ENCODE results near the gene VTA1. TPM values are rescaled to one million over a fixed set of nuclear protein-coding genes. Genes with fewer than 3 reads are reported as not detected.

The VTA1 gene
- total and polyA plus RNA-seq, 2 of the 4 experiments (the other 2 are of a cell fraction) = 60.9 to 120 TPM

DNA sequence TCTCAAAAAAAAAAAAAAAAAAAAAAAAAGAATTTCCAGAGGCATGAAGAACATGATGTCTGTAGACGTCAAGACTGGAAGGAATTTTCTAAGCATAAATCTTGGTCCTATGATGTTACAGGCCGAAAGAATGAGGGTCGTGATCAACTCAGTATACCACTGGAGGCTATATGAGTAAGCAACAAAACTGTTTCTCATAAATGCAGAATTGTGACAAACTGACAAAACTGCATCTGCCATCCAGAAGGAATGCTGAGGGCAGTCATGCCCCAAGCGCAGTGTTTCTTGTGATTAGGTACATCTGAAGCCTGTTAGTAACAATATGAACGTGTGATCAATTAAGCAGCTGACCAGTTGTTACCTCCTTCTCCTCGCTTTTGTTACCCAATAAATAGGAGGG lies 111.2 kb downstream of the VTA1 start:
- Histone ChIP-seq H2BK5ac (ENCODE audit: low read depth, low read length, poor library complexity, severe bottlenecking) (no peak overlapping the region), H3K4me3 (ENCODE audit: insufficient read depth, low read depth, low read length) (no peak overlapping the region), H2AK5ac (ENCODE audit: low read depth, low read length) (no peak overlapping the region), H3K27ac (ENCODE audit: insufficient read depth, low read length) (no peak overlapping the region), H3K4me1 (ENCODE audit: control insufficient read depth, insufficient read depth, low read length) (peaks cover 3% of the 10 kb centered on the region; the same call in 1 of the 2 replicates), H3K4ac (ENCODE audit: low read depth, low read length) (no peak overlapping the region), H4K20me1 (ENCODE audit: insufficient read depth, low read length) (no peaks in the 10 kb centered on the region), H3K23ac (ENCODE audit: low read depth, low read length) (no peak overlapping the region), H2AK9ac (replicated peaks; ENCODE audit: low read depth, low read length, poor library complexity) (no peak overlapping the region), H3K14ac (replicated peaks; ENCODE audit: low read depth, low read length) (no peak overlapping the region), H4K5ac (ENCODE audit: low read depth, low read length) (no peak overlapping the region), H3K36me3 (ENCODE audit: control insufficient read depth, insufficient read depth, low read length) (no peaks in the 10 kb centered on the region), H4K91ac (ENCODE audit: insufficient read depth, low read depth, low read length) (no peak overlapping the region), H3K9me3 (ENCODE audit: control insufficient read depth, insufficient read depth, low read length) (peaks cover 3% of the 10 kb centered on the region; the same call in 1 of the 2 replicates), H2BK120ac (ENCODE audit: low read depth, low read length) (no peak overlapping the region), H3K18ac (ENCODE audit: low read depth, low read length) (no peak overlapping the region), H3K4me2 (ENCODE audit: low read depth, low read length) (no peak overlapping the region), H3K9me1 (ENCODE audit: insufficient read depth, low read length) (no peaks in the 10 kb centered on the region), H3K79me1 (ENCODE audit: low read depth in 1 of 2, low read length in 2 of 2) (no peaks in the 10 kb centered on the region), H3K56ac (ENCODE audit: extremely low read depth, insufficient read depth, low read length) (no peak overlapping the region), H2BK20ac (ENCODE audit: low read depth, low read length) (no peak overlapping the region), H3K9ac (ENCODE audit: low read depth, low read length) (no peak overlapping the region), H2BK15ac (ENCODE audit: low read depth, low read length) (no peak overlapping the region), H3K27me3 (ENCODE audit: control insufficient read depth, insufficient read depth, low read length) (no peaks in the 10 kb centered on the region), H4K8ac (ENCODE audit: low read depth in 2 of 2, low read length in 2 of 2) (no peak overlapping the region), H2AFZ (replicated peaks; ENCODE audit: low read length, poor library complexity) (no peak overlapping the region)
- in situ Hi-C loops (cut with MboI; ENCODE audit: low sequenced_read_pairs) = no loop called here
- no CpG with 5 or more reads among the region's 6 CpGs for WGBS, 2 experiments (ENCODE audit: extremely low coverage in 2 of 2, insufficient read length in 1 of 2)
- DNase-seq (no peak), ATAC-seq (ENCODE audit: low read depth) (no peak)
- BruUV-seq (replicated peaks) = no TSS peak
- no peak for TF ChIP-seq MAZ (IDR thresholded peaks at IDR 0.05; ENCODE audit: borderline replicate concordance, low read depth, low read length)
- TF ChIP-seq NFE2L2 (IDR thresholded peaks at IDR 0.05; ENCODE audit: low read depth, low read length) = no peak
- TF ChIP-seq BHLHE40 (IDR thresholded peaks at IDR 0.05; ENCODE audit: low read depth, low read length) = no peak
- no peak for TF ChIP-seq FOS (IDR thresholded peaks at IDR 0.05; ENCODE audit: low read depth, low read length)
- no peak for TF ChIP-seq RFX5 (IDR thresholded peaks at IDR 0.05; ENCODE audit: low read depth, low read length)
- no peak for TF ChIP-seq POLR2A (IDR thresholded peaks at IDR 0.05; ENCODE audit: low read depth, low read length)
- TF ChIP-seq MXI1 (IDR thresholded peaks at IDR 0.05; ENCODE audit: borderline replicate concordance, low read depth, low read length) = no peak
- no peak for TF ChIP-seq SMC3 (IDR thresholded peaks at IDR 0.05; ENCODE audit: low read depth, low read length)
- TF ChIP-seq RAD21 (IDR thresholded peaks at IDR 0.05; ENCODE audit: low read length) = no peak
- no peak for TF ChIP-seq CHD1 (IDR thresholded peaks at IDR 0.05; ENCODE audit: low read depth, low read length)
- TF ChIP-seq, protein P1, sequence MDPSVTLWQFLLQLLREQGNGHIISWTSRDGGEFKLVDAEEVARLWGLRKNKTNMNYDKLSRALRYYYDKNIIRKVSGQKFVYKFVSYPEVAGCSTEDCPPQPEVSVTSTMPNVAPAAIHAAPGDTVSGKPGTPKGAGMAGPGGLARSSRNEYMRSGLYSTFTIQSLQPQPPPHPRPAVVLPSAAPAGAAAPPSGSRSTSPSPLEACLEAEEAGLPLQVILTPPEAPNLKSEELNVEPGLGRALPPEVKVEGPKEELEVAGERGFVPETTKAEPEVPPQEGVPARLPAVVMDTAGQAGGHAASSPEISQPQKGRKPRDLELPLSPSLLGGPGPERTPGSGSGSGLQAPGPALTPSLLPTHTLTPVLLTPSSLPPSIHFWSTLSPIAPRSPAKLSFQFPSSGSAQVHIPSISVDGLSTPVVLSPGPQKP (IDR thresholded peaks at IDR 0.05; ENCODE audit: borderline replicate concordance, low read depth, low read length) = no peak
- TF ChIP-seq, protein P2, sequence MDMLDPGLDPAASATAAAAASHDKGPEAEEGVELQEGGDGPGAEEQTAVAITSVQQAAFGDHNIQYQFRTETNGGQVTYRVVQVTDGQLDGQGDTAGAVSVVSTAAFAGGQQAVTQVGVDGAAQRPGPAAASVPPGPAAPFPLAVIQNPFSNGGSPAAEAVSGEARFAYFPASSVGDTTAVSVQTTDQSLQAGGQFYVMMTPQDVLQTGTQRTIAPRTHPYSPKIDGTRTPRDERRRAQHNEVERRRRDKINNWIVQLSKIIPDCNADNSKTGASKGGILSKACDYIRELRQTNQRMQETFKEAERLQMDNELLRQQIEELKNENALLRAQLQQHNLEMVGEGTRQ (IDR thresholded peaks at IDR 0.05; ENCODE audit: low read depth, low read length) = no peak
- TF ChIP-seq, protein P3, sequence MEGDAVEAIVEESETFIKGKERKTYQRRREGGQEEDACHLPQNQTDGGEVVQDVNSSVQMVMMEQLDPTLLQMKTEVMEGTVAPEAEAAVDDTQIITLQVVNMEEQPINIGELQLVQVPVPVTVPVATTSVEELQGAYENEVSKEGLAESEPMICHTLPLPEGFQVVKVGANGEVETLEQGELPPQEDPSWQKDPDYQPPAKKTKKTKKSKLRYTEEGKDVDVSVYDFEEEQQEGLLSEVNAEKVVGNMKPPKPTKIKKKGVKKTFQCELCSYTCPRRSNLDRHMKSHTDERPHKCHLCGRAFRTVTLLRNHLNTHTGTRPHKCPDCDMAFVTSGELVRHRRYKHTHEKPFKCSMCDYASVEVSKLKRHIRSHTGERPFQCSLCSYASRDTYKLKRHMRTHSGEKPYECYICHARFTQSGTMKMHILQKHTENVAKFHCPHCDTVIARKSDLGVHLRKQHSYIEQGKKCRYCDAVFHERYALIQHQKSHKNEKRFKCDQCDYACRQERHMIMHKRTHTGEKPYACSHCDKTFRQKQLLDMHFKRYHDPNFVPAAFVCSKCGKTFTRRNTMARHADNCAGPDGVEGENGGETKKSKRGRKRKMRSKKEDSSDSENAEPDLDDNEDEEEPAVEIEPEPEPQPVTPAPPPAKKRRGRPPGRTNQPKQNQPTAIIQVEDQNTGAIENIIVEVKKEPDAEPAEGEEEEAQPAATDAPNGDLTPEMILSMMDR (conservative IDR thresholded peaks at IDR 0.05; ENCODE audit: low read depth, low read length) = no peak
- CTCF ChIA-PET = no interaction called here
- POLR2A ChIA-PET (ENCODE audit: unreplicated experiment) = no interaction called here
- intact Hi-C loops (cut with micrococcal nuclease) = no loop called here
- dilution Hi-C loops (cut with HindIII; ENCODE audit: low sequenced_read_pairs, unreplicated experiment) = no loop called here

All from IMR-90 (cell line).